NCI-H2196 treated with DMSO at 0.1 percent for 48 hours (cell line): ENCODE data around the gene VIPR1.
A peak's percentile ranks its signal among the peaks of the same experiment; 100 is the strongest.
"Not testable (repeated sequence)": the region's sequence is repeated elsewhere in the genome, so short reads cannot be mapped to it uniquely, and the experiment has no call there.

Experiments
- DNase-seq: peaks from one replicate; lab custom pipeline; 2025; ENCODE audit not compliant: unreplicated experiment; lab: John Stamatoyannopoulos, UW

VIPR1 gene

DNA sequence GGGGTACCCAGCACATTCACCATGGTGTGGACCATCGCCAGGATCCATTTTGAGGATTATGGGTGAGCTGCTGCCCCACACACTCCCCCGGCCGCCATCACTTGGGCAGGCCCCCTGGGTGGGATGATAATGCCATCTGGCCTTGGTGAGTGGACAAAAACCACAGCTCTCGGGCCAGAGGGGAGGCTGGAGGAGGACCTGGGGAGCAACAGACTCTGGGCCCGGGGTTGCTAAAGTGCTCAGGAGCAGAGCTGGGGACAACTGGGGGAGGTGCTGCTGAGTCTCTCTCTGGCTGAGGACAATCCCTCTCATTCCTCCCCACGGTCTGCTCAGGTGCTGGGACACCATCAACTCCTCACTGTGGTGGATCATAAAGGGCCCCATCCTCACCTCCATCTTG lies 29.0 kb downstream of the VIPR1 start:
- no peak for DNase-seq

DNA sequence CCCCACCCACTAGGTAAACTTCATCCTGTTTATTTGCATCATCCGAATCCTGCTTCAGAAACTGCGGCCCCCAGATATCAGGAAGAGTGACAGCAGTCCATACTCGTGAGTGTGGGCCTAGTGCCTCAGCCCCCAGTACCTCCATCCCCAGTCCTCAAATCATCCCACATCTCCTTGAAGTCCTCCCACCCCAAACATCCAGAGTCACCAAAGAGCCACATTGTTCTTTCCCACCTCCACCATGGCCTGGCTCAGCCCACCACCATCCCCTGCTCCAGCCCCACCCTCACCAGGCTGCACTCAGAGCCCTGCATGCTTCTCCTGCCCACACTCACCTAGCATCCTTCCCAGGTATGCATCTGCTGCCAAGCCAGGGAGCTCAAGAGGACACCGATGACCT lies 29.8 kb downstream of the VIPR1 start:
- DNase-seq, result no peak

GRCh38 chr3:42533161-42533897 lies 30.9 kb downstream of the VIPR1 start:
- DNase-seq, result no peak

DNA sequence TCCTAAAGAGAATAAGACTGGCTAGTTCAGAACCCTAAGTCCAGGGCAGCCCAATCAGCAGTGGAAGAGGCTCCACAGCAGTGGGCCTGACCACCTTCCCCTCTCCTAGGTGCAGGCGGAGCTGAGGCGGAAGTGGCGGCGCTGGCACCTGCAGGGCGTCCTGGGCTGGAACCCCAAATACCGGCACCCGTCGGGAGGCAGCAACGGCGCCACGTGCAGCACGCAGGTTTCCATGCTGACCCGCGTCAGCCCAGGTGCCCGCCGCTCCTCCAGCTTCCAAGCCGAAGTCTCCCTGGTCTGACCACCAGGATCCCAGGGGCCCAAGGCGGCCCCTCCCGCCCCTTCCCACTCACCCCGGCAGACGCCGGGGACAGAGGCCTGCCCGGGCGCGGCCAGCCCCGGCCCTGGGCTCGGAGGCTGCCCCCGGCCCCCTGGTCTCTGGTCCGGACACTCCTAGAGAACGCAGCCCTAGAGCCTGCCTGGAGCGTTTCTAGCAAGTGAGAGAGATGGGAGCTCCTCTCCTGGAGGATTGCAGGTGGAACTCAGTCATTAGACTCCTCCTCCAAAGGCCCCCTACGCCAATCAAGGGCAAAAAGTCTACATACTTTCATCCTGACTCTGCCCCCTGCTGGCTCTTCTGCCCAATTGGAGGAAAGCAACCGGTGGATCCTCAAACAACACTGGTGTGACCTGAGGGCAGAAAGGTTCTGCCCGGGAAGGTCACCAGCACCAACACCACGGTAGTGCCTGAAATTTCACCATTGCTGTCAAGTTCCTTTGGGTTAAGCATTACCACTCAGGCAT lies 33.7 kb downstream of the VIPR1 start:
- DNase-seq, result no peak

DNA sequence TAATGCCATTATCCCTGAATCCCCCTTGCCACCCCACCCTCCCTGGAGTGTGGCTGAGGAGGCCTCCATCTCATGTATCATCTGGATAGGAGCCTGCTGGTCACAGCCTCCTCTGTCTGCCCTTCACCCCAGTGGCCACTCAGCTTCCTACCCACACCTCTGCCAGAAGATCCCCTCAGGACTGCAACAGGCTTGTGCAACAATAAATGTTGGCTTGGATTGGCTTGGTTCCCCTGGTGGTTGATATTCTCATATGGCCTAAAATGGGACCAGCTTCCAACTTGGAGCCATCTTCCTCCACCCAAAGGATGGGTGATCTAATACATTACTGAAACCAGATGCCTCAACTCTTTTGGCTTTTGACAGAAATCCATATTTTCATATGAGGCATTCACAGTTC lies 34.9 kb downstream of the VIPR1 start:
- DNase-seq, result no peak

DNA sequence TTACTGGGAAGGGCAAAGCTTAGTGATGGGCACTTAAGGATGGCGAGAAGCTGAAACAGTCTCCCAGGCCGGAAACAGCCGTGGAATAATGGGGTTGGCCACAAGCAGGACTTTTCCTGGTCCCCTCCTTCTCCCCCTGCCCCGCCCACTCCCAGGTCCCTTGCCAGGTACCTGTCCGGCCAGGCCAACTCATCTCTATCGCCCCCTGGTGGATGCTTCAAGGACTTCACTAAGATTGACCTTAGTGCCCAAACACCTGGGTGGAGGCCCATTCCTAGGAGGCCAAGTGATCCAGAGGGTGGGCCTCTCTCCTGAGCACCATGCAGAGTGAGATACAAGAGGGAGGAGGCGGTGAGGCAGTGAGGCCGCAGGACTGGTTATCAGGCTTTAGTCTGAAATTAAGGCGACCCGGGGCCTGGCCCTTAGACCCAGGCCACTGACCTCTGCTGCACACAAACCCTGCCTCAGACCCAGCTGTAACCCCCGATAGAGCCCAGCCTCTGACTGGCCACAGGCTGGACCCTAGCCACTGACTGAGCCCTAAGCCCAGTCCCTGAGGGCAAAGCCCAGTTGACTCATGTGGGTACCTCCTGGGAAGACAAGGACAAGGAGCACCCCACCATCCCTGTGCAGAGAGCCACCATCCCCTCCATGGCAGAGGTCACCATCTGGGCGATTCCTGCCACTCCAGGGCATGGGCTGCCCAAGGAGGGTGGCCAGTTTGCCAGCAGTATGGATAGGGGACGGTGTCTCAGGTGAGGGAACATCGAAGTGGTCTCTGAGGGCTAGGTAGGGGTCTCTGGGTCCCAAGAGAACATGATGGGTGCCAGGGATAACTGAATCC lies 37.6 kb downstream of the VIPR1 start:
- DNase-seq, result no peak

- no peak for DNase-seq
Observed at GRCh38 chr3:42541079-42541478, 38.6 kb downstream of the VIPR1 start.

DNA sequence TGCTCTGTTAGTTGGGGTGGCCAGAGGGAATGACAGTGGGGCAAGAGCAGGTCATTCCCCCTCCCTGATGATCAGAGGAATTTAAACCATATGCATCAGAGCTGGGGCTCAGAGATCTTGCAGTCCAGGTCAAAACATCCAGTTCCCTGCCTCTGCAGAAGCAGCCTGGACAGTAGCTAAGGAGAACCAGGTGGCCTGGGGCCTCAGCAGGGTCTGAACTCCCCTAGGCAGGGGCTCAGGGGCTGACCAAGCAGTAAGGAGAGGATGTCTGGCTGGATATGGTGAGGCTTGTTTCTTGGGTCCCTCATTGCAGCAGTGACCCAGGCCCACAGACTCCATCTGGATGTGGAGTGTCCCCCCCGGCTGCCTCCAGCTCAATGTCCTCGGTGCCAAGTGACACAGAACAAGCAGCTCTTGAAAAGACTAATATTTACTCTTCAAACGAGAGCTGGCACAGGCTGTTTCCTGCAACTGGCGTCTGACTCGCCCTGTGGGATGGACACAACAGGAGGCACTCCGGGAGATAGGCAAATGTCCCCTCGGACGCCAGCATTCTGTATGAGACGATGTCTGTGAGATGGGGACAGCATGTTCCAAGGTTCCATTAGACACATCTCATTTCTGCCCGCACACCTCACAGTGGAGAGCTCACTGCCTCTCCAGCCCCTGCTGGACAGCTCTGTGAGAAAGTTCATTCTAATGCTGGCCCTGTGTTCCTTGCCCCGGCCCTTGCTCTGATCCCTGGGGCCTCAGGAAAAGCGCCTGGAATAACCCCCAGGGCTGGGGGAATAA lies 42.2 kb downstream of the VIPR1 start:
- peak; percentile 21 for DNase-seq

GRCh38 chr3:42545284-42545900 lies 42.9 kb downstream of the VIPR1 start:
- DNase-seq, result no peak

GRCh38 chr3:42546691-42547213 lies 44.3 kb downstream of the VIPR1 start:
- DNase-seq, result no peak

DNA sequence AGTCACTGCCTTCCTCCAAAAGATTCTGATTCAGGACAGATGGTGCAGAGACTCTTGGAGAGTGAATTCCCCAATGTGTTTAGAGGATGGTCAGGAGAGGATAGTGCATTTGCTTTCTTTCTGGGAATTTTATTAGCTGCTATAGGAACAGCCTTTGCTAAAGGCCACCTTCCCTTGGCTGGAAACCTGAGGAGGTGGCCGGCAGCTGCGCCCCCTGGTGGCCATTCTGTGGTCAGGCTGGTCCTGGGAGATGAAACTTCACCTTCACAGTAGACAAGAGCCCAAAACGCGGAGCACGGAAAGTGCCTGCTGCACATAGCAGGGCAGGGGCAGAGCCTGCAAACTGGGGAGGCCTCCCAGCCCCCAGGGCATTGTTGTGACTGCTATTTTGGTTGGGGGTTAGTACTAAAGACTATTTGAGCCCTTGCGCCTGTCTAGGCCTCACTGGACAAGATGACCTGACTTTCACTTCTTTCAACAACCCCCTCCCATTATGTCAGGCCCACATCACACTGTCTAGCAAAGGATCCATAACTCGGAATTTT lies 45.0 kb downstream of the VIPR1 start:
- peak; percentile 10 for DNase-seq

DNA sequence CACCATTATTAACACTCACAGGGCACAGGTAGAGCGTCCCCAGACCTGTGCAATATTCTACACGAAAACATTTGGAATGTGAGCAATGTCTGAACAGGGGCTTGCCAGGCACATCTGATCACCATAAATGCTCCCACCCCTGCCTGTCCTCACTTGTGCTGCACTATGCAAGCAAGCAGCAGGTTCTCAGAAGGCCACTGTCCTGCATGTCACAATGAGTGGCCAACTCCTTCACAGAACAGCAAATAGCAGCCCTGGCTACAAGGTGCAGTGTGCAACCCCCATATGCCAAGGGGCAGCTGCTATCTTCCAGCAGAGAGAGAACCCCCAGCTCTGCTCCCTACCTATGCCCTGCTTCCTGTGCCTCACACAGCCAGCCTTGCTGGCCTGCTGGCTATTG lies 46.7 kb downstream of the VIPR1 start:
- DNase-seq, result no peak

DNA sequence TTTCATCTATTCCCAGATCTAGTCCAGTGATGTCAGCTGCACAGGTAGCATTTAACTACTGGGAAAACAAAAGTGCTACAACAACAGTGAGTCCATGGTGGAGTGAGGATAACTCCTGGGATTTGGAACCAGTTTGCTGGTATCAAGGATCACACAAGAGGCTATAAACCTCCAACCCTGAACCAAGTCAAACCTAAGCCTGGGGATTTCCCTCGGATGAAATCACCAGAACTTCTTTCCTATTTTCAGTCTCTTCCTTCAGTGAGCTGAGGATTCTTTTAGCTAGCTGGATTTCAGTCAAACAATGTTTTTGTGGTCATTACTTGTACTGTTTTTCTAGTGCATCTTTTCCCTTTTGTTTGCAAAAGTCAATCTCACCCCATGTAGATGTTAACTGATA lies 47.8 kb downstream of the VIPR1 start:
- no peak for DNase-seq

- DNase-seq, result no peak
Observed at GRCh38 chr3:42552830-42553229, 50.4 kb downstream of the VIPR1 start.

DNA sequence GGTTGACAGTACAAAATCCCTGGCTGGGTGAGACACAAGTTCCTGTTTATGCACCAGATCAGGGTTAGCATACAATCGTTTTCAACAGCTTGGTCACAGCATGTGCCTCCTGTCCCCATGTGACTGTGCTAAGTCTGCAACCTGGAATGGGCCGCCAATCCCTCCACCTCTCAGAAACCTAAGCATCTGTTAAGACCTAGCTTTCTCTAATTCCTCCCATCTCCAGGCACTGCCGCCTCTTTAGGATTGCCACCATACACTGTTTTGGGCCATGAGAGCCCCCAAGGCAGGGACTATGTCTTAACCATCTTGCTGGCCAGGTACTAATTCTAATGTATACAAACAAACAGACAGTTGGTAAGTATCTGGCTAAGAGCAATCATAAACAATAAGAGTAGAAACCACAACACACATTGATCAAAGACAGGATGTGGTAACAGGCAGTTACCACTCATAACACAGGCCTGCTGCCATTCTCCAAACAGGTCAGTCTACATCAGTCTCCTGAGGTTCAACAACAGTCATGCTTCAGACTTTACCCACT lies 53.7 kb downstream of the VIPR1 start:
- DNase-seq, result no peak

DNA sequence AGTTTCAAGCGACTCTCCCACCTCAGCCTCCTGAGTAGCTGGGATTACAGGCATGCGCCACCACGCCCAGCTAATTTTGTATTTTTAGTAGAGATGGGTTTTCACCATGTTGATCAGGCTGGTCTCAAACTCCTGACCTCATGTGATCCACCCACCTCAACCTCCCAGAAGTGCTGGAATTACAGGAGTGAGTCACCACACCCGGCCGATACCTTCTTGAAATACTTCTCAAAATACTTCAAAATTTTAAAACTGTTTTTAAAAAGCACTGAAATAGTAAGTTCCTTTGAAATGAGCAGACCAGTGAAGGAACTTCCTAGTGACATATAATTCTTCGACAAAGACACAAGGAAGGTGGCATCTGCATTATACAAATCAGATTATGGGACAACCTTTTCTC lies 54.4 kb downstream of the VIPR1 start:
- DNase-seq, result not testable (repeated sequence)

- DNase-seq, result no peak
Observed at GRCh38 chr3:42557854-42558253, 55.4 kb downstream of the VIPR1 start.

DNA sequence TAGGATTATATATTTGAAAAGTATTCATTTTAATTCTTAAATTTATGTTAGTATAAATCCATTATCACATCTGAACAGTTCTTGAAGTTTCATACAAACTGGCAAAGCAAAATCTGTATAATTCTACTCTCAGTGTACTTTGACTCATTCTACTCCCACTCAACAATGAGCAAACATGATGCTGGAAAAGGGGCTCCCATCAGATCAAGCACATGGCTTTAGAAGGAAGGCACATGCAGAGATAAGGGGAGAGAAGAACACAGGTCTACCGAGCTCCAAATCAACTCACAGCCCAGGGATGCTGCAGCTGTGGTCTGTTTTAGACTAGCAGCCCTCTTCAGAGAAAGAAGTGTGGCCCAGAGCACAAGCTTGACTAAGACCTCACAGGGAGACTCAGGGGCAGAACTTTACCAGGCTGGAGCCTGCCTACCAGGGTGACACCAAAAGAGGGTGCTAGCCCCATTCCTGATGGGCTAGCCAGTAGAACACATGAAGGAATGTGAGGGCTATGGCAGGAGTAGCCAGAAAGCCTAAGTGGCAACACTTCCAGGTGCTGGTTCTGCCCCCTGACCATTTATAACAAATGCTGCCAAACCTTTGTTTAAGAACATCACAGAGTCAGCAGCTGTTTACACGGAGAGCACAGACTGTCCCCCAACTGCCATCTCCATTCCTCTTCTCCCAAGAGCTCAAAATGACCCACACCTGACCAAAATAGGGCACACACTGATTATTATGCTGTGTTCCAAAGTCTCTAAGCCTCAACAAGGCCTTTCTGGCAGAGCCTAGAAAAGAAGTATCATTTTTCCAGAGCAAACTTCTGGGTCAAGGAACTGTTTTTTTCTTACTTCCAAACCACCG lies 59.8 kb downstream of the VIPR1 start:
- no peak for DNase-seq
